Measurements from ENCODE around the gene GTF3C4. TPM values are rescaled to one million over a fixed set of nuclear protein-coding genes. Genes with fewer than 3 reads are reported as not detected.

GTF3C4 gene
- total RNA-seq (2013; cell fraction: nucleolus; rRNA removed), result 14.9 and 16.1 TPM in 2 replicates
- total RNA-seq (2014; rRNA removed) (15.2 and 16.6 TPM in 2 replicates), total RNA-seq (2014; rRNA removed; fragmentation: Illumina TruSeq; extraction: Trizol) (10.7 and 11.0 TPM in 2 replicates), total RNA-seq (2021) (15.9 and 18.9 TPM in 2 replicates), polyA plus RNA-seq (2011; rRNA removed) (7.1 and 7.3 TPM in 2 replicates), polyA plus RNA-seq (2014; fragmentation: Illumina TruSeq; extraction: Trizol) (14.3 and 15.7 TPM in 2 replicates), polyA plus RNA-seq (2014; fragmentation: Nextera tagmentation; extraction: Ambion mirVana) (1 to 10 TPM; 3.2 to 5.1 TPM), polyA plus RNA-seq (2014; rRNA removed) (8.1 and 8.9 TPM in 2 replicates), polyA plus RNA-seq (2016; fragmentation: Nextera tagmentation; extraction: Ambion mirVana) (1 to 10 TPM; 7.3 to 7.5 TPM), polyA minus RNA-seq (2011; rRNA and poly(A)+ RNA removed) (8.1 and 10.5 TPM in 2 replicates), Bru-seq, nascent RNA (percentile 87 among the genes with signal in this experiment), BruChase-seq, experiment 1, labeled RNA remaining after a 6-hour chase (percentile 77 among the genes with signal in this experiment), BruChase-seq, experiment 2, labeled RNA remaining after a 2-hour chase (percentile 92 among the genes with signal in this experiment)
- polyA plus RNA-seq (2011; ENCODE audit: low read depth), result 5.4 TPM
- 4.8 and 5.8 TPM in 2 replicates for polyA plus RNA-seq (2011; cell fraction: cytosol; rRNA removed)
- polyA plus RNA-seq (2011; cell fraction: nucleus; rRNA removed), result 2.4 and 3.3 TPM in 2 replicates
- polyA plus RNA-seq (2012), result 7.6 and 8.0 TPM in 2 replicates
- 6.9 and 7.1 TPM in 2 replicates for polyA minus RNA-seq (2011; cell fraction: cytosol; rRNA and poly(A)+ RNA removed)
- polyA minus RNA-seq (2011; cell fraction: nucleus; rRNA and poly(A)+ RNA removed), result 6.0 and 12.9 TPM in 2 replicates
- long read RNA-seq, experiment 1, partial matches to known transcripts, result 5 of 10 reads
- long read RNA-seq, experiment 1, other reads (novel, unspliced or antisense), result 5 of 10 reads
- long read RNA-seq, experiment 2, partial matches to known transcripts, result 19 of 22 reads
- long read RNA-seq, experiment 2, other reads (novel, unspliced or antisense), result 3 of 22 reads

- SMC1A ChIA-PET (ENCODE audit: uncharacterized antibody, unreplicated experiment), result interaction anchor here (0.8 to 1.1 kb wide), 4 partner anchors 12 to 98 kb away, joined by 3 to 4 read pairs (median 3); no protein-coding TSS in a partner anchor
- H3K4me1 ChIP-seq (ENCODE audit: control insufficient read depth, insufficient read depth, low read length), result no peaks in the 10 kb centered on the region; the same call in 1 of the 2 replicates
- DNase-seq (ENCODE audit: low read depth, low spot score), result no peak
- no TSS peak for BruUV-seq (replicated peaks)
- H3K27ac ChIP-seq (ENCODE audit: control insufficient read depth, insufficient read depth), result peak within 1 kb of the TSS; percentile 98
- H3K4me2 ChIP-seq (ENCODE audit: control insufficient read depth, insufficient read depth), result peak within 1 kb of the TSS; percentile 92
- no peaks in the 10 kb centered on the region for H3K27me3 ChIP-seq (replicated peaks in 1 of 2; ENCODE audit: control insufficient read depth in 2 of 2, insufficient read depth in 2 of 2, low read length in 1 of 2)
- no peaks in the 10 kb centered on the region for H4K20me1 ChIP-seq (ENCODE audit: control insufficient read depth, insufficient read depth)
- peak within 1 kb of the TSS; percentile 93 for H3K4me3 ChIP-seq
- RAD21 ChIA-PET (ENCODE audit: unreplicated experiment), result interaction anchor here (1.4 kb wide), 1 partner anchor 21 kb away, joined by 3 read pairs; no protein-coding TSS in a partner anchor
- no peak for FAIRE-seq
- peaks cover 85% of the 10 kb centered on the region for H3K79me2 ChIP-seq (ENCODE audit: control insufficient read depth, insufficient read depth, low read length)
- H3K9ac ChIP-seq (ENCODE audit: control insufficient read depth, insufficient read depth, low read length), result peak within 1 kb of the TSS; percentile 91
- in situ Hi-C loops (cut with MboI), result no loop called here
- peak within 1 kb of the TSS; percentile 85 for H2AFZ ChIP-seq (ENCODE audit: control insufficient read depth, low read depth, low read length)
- 1% methylated on average over 55 of the region's 82 CpGs for WGBS (ENCODE audit: insufficient coverage, insufficient replicate concordance, low lambda C conversion rate, missing lambda C conversion rate)
- CTCF ChIA-PET, result interaction anchor here (0.7 to 1.4 kb wide), 4 partner anchors 10 to 101 kb away, joined by 3 to 5 read pairs (median 4); no protein-coding TSS in a partner anchor
- no peaks in the 10 kb centered on the region; a peak in 1 of 4 replicates for H3K36me3 ChIP-seq (ENCODE audit: control insufficient read depth in 2 of 2, insufficient read depth in 2 of 2, low read length in 1 of 2)
- no peaks in the 10 kb centered on the region for H3K9me3 ChIP-seq (replicated peaks; ENCODE audit: control insufficient read depth, insufficient read depth, low read length)
- POLR2A ChIA-PET, result interaction anchor here (0.9 to 1.3 kb wide), 3 partner anchors 18 to 317 kb away, joined by 3 to 6 read pairs (median 3); no protein-coding TSS in a partner anchor
- peak; percentile 67 for ATAC-seq
- intact Hi-C loops (cut with micrococcal nuclease; ENCODE audit: unreplicated experiment), result loop anchor here (10.0 kb wide), 1 partner anchor 234 kb away; no protein-coding TSS in a partner anchor
- TF ChIP-seq ATF7 (IDR thresholded peaks at IDR 0.05; ENCODE audit: low read depth) (no peak), NFIC (IDR thresholded peaks at IDR 0.05; ENCODE audit: low read depth, low read length) (no peak), HDGF (IDR thresholded peaks at IDR 0.05) (no peak), CREM (IDR thresholded peaks at IDR 0.05; ENCODE audit: low read depth) (peak; percentile 78; the same call in 1 of the 2 replicates), RAD51 (IDR thresholded peaks at IDR 0.05) (no peak), MEF2B (IDR thresholded peaks at IDR 0.05; ENCODE audit: partially characterized antibody, poor library complexity, severe bottlenecking) (peak; percentile 88), MAX (IDR thresholded peaks at IDR 0.05; ENCODE audit: low read depth, low read length) (0 out of 2 replicates have a peak, but pooled peaks have one; percentile 24), RELA (IDR thresholded peaks at IDR 0.05; ENCODE audit: borderline replicate concordance, partially characterized antibody) (no peak), NR2F1 (conservative IDR thresholded peaks at IDR 0.05) (no peak; the same call in 1 of the 2 replicates), CBX5 (IDR thresholded peaks at IDR 0.05; ENCODE audit: low read depth) (no peak), ELK1 (IDR thresholded peaks at IDR 0.05; ENCODE audit: low read depth, low read length) (no peak), BRCA1 (IDR thresholded peaks at IDR 0.05; ENCODE audit: low read depth, low read length) (no peak), CHD2 (IDR thresholded peaks at IDR 0.05; ENCODE audit: borderline replicate concordance, low read depth, low read length) (peak; percentile 73), NR2C1 (IDR thresholded peaks at IDR 0.05) (0 out of 2 replicates have a peak, but pooled peaks have one; percentile 14), HSF1 (IDR thresholded peaks at IDR 0.05; ENCODE audit: low read depth, low read length) (no peak), ASH2L (IDR thresholded peaks at IDR 0.05; ENCODE audit: borderline replicate concordance, low read depth) (peak; percentile 67; the same call in 1 of the 2 replicates)
Observed at GRCh38 chr9:132670457-132671391, at the start of gene GTF3C4. Gene GTF3C4 (plus strand): TSS chr9:132670464. CDS start chr9:132670599, 135 bp downstream.
